Hepatocyte (in vitro differentiated cells): ENCODE measurements around the gene CSTF3. TPM values are rescaled to one million over a fixed set of nuclear protein-coding genes. Genes with fewer than 3 reads are reported as not detected.

Experiments
- DNase-seq: peaks from one replicate; pipeline ENCODE4 v3.0.0-alpha.2; 2016; ENCODE audit warnings: low spot score
- H2AFZ ChIP-seq: fragments of 200-600 bp; sonication (generic); 2 replicates; pipeline ENCODE4 v1.6.0; 2016; ENCODE audit warnings: antibody characterized with exemption, mild to moderate bottlenecking
- H3K27ac ChIP-seq: fragments of 200-600 bp; sonication (generic); 2 replicates; pipeline ENCODE4 v1.5.1; 2016; ENCODE audit warnings: mild to moderate bottlenecking
- H3K27me3 ChIP-seq: fragments of 200-600 bp; sonication (generic); 2 replicates; pipeline ENCODE4 v1.6.1; 2016
- H3K36me3 ChIP-seq: fragments of 200-600 bp; sonication (generic); replicated peaks from 2 replicates; pipeline ENCODE4 v1.5.1; 2016; ENCODE audit warnings: low read depth; ENCODE audit not compliant: insufficient read depth
- H3K4me1 ChIP-seq: fragments of 200-600 bp; sonication (generic); 2 replicates; pipeline ENCODE4 v1.5.1; 2016; ENCODE audit warnings: mild to moderate bottlenecking, moderate library complexity; ENCODE audit not compliant: insufficient read depth
- H3K4me2 ChIP-seq: fragments of 200-600 bp; sonication (generic); 2 replicates; pipeline ENCODE4 v1.6.0; 2016
- H3K4me3 ChIP-seq: fragments of 200-600 bp; sonication (generic); 2 replicates; pipeline ENCODE4 v1.5.1; 2016; ENCODE audit warnings: mild to moderate bottlenecking
- H3K79me2 ChIP-seq: fragments of 200-600 bp; sonication (generic); 2 replicates; pipeline ENCODE4 v1.6.0; 2017; ENCODE audit warnings: mild to moderate bottlenecking
- H3K9me2 ChIP-seq: fragments of 200-600 bp; sonication (generic); replicated peaks from 2 replicates; pipeline ENCODE4 v1.6.0; 2017; ENCODE audit warnings: mild to moderate bottlenecking; ENCODE audit not compliant: insufficient read depth
- H3K9me3 ChIP-seq: fragments of 200-600 bp; sonication (generic); 2 replicates; pipeline ENCODE4 v1.5.1; 2016; ENCODE audit warnings: low read depth, mild to moderate bottlenecking
- H4K20me1 ChIP-seq: fragments of 200-600 bp; sonication (generic); 2 replicates; pipeline ENCODE4 v1.6.0; 2016; ENCODE audit warnings: mild to moderate bottlenecking; ENCODE audit not compliant: insufficient read depth, poor library complexity, severe bottlenecking
- EZH2 ChIP-seq: fragments of 200-600 bp; sonication (generic); IDR thresholded peaks from 2 replicates; pipeline ENCODE4 v1.6.1; 2016; ENCODE audit warnings: antibody characterized with exemption, mild to moderate bottlenecking, borderline replicate concordance
- EZH2phosphoT487 ChIP-seq: fragments of 200-600 bp; sonication (generic); IDR thresholded peaks from one replicate; pipeline ENCODE4 v1.6.1; 2018; ENCODE audit warnings: antibody characterized with exemption, mild to moderate bottlenecking, low read depth, moderate library complexity; ENCODE audit not compliant: unreplicated experiment, severe bottlenecking
- WGBS: methylation state at CpG from one replicate; pipeline ENCODE4 v1.1.6; 2016; ENCODE audit warnings: low lambda C conversion rate; ENCODE audit errors: missing lambda C conversion rate; 5-methylcytosine and 5-hydroxymethylcytosine counted together
- polyA plus RNA-seq: library from polyadenylated mRNA; unstranded; fragments of >200 nt; fragmentation: Nextera tagmentation; extraction: Ambion mirVana; gene quantifications from 2 replicates; pipeline ENCODE4 v1.2.1, GENCODE V29; 2016
- total RNA-seq: library from RNA; depleted of rRNA; stranded (reverse); fragments of >200 nt; gene quantifications from 2 replicates; pipeline ENCODE4 v1.2.3, GENCODE V29; 2014
- TF ChIP-seq, protein P1 (sequence below): fragments of 200-600 bp; sonication (generic); IDR thresholded peaks from 2 replicates; pipeline ENCODE4 v1.5.1; 2016; ENCODE audit warnings: antibody characterized with exemption, mild to moderate bottlenecking; ENCODE audit not compliant: poor library complexity

The CSTF3 gene
- total and polyA plus RNA-seq, 2 experiments from 2014 or later = 33.0 to 35.6 TPM

DNA sequence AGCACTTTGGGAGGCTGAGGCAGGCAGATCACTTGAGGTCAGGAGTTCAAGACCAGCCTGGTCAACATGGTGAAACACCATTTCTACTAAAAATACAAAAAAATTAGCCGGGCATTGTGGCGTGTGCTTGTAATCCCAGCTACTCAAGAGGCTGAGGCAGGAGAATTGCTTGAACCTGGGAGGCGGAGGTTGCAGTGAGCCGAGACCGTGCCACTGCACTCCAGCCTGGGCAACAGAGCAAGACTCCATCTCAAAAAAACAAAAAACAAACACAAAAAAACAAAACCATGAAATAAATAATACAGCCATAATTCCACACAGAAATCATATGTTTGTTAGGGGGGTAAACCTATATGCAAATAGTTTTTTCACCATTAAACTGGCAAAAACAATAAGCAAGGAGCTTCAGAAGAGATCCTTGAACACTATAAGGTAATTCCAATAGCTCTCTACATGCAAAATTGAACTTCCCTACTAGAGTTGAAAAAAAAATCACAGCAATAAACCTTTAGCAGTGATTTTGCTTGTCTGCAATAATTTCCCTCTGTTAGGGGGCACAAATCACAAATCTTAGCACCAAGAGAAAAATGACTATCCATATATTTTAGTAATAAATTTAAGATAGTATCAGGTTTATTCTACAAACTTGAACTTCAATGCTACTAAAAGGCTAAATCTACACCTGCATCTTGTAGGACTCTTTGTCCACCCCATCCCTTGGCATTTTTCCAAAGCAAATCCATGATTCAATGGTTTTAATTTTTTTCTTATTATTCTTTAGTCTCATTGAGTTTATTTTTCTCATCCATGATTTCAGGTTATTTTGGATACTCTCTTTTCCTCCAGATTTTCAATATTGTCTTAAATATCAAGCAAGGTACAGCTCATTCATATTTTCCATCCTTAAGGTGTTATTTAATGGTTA is 3.9 kb downstream of the CSTF3 start:
- WGBS = 96% methylated on average over 5 of the region's 5 CpGs
- H3K4me3 ChIP-seq = no peak overlapping the region
- no peaks in the 10 kb centered on the region for H3K36me3 ChIP-seq
- no peaks in the 10 kb centered on the region for H3K9me3 ChIP-seq
- no peak overlapping the region for H2AFZ ChIP-seq
- no peak overlapping the region for H3K27ac ChIP-seq
- peaks cover 6% of the 10 kb centered on the region for H3K4me1 ChIP-seq
- H3K9me2 ChIP-seq = no peaks in the 10 kb centered on the region
- H3K4me2 ChIP-seq = peak overlapping the region; percentile 77
- H3K79me2 ChIP-seq = peaks cover 87% of the 10 kb centered on the region
- DNase-seq = no peak
- H4K20me1 ChIP-seq = peaks cover 52% of the 10 kb centered on the region
- H3K27me3 ChIP-seq = no peaks in the 10 kb centered on the region
- TF ChIP-seq EZH2 (no peak), EZH2phosphoT487 (no peak)
- TF ChIP-seq, protein P1, sequence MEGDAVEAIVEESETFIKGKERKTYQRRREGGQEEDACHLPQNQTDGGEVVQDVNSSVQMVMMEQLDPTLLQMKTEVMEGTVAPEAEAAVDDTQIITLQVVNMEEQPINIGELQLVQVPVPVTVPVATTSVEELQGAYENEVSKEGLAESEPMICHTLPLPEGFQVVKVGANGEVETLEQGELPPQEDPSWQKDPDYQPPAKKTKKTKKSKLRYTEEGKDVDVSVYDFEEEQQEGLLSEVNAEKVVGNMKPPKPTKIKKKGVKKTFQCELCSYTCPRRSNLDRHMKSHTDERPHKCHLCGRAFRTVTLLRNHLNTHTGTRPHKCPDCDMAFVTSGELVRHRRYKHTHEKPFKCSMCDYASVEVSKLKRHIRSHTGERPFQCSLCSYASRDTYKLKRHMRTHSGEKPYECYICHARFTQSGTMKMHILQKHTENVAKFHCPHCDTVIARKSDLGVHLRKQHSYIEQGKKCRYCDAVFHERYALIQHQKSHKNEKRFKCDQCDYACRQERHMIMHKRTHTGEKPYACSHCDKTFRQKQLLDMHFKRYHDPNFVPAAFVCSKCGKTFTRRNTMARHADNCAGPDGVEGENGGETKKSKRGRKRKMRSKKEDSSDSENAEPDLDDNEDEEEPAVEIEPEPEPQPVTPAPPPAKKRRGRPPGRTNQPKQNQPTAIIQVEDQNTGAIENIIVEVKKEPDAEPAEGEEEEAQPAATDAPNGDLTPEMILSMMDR = no peak

DNA sequence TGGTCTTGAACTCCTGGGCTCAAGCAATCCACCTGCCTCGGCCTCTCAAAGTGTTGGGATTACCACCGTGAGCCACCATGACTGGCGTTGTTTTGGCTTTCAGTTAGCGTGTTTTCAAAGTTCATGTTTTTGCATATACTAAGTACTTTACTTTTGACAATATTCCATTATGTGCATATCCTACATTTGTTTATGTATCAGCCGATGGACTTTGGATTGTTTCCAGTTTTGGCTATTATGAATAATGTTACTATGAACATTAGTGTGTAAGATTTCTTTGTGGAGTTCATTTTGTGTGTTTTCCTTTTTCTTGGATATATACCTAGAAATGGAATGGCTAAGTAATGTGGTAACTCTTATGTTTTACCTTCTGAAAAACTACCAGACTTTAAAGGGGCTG is 9.9 kb downstream of the CSTF3 start:
- Histone ChIP-seq H2AFZ (no peak overlapping the region), H3K79me2 (peaks cover 100% of the 10 kb centered on the region), H3K9me3 (no peaks in the 10 kb centered on the region), H3K9me2 (no peaks in the 10 kb centered on the region), H4K20me1 (peaks cover 75% of the 10 kb centered on the region), H3K4me2 (no peak overlapping the region), H3K4me1 (no peaks in the 10 kb centered on the region), H3K4me3 (no peak overlapping the region), H3K27ac (no peak overlapping the region), H3K36me3 (no peaks in the 10 kb centered on the region), H3K27me3 (no peaks in the 10 kb centered on the region)
- 79% methylated on average over 5 of the region's 5 CpGs for WGBS
- TF ChIP-seq, protein P1 = no peak
- TF ChIP-seq EZH2phosphoT487 (no peak), EZH2 (no peak)
- DNase-seq = no peak

DNA sequence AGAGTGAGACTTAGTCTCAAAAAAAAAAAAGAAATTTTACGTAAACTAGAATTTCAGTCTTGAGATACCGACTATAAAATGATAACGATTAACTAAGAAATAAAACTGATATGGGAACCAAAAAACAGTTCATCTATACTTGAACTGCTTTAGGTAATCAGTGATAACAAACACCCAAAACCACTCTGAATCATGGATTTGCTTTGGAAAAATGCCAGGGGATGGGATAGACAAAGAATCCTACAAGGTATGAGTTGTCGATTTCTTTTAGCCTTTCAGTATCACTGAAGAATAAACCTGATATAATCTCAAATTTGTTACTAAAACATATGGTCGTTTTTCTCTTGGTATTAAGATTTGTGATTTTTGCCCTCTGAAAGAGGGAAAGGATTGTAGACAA is 13.7 kb downstream of the CSTF3 start:
- WGBS = 90% methylated on average over 5 of the region's 5 CpGs
- no peaks in the 10 kb centered on the region for H3K9me2 ChIP-seq
- H3K27me3 ChIP-seq = no peaks in the 10 kb centered on the region
- no peak overlapping the region for H3K4me3 ChIP-seq
- no peak overlapping the region for H3K27ac ChIP-seq
- TF ChIP-seq, protein P1 = no peak
- TF ChIP-seq EZH2 (no peak), EZH2phosphoT487 (no peak)
- H3K9me3 ChIP-seq = no peaks in the 10 kb centered on the region
- no peak overlapping the region for H3K4me2 ChIP-seq
- H3K4me1 ChIP-seq = no peaks in the 10 kb centered on the region
- peaks cover 84% of the 10 kb centered on the region for H4K20me1 ChIP-seq
- H3K79me2 ChIP-seq = peaks cover 100% of the 10 kb centered on the region
- H3K36me3 ChIP-seq = no peaks in the 10 kb centered on the region
- no peak for DNase-seq
- H2AFZ ChIP-seq = no peak overlapping the region
